Measurements from ENCODE around the gene LRRFIP1. TPM values are rescaled to one million over a fixed set of nuclear protein-coding genes. Genes with fewer than 3 reads are reported as not detected.

The LRRFIP1 gene
- total and polyA plus RNA-seq, 2 of the 13 experiments (the other 11 are each of a cell fraction or from before 2014, with no cell fraction given), result 15.9 to 40.5 TPM

DNA sequence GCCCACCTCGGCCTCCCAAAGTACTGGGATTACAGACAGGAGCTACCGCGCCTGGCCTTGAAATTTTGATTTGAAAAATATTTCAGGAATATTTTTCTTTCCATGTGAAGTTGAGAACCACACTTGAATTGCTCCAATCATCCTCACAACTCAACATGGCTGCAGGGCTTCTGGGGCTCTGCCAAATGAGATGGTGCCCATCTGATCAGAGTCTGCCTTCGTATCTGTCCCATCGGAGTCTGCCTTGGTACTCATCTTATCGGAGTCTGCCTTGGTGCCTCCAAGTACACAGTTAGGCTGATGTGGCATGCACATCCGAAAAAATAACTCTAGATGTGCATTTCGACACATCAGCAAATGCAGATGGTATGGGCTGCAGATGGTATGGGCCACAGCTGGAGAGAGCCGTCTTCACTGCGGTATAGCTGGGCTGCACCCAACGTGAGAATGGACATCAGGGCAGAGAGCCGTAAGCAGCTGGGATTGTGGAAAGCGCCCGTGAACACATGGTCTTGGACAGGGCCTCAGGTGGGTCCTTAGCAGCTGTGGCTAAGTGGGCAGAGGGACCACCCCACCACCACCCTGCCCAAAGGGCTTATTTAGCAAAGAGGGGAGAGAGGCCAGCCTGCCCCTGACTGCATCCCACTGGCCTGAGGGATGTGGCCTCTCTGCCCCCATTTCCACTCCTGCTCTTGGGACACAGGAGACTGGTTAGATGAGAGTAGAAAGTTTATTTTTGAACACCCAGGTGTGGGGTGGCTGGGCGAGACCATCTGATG lies 119.1 kb downstream of the LRRFIP1 start (continued):
- no peak for TF ChIP-seq GATAD1 (CRISPR knock-in tag; IDR thresholded peaks at IDR 0.05)

GRCh38 chr2:237747189-237747588 lies 119.8 kb downstream of the LRRFIP1 start:
- Histone ChIP-seq H3K79me2 (ENCODE audit: insufficient read depth, low read length) (peaks cover 2% of the 10 kb centered on the region), H3K9me3 (ENCODE audit: low read length) (no peaks in the 10 kb centered on the region), H3K9ac (ENCODE audit: insufficient read depth, low read depth, low read length) (no peak overlapping the region), H3K27me3 (ENCODE audit: control insufficient read depth in 1 of 2, insufficient read depth in 2 of 2, low read length in 2 of 2) (no peaks in the 10 kb centered on the region), H4K20me1 (ENCODE audit: insufficient read depth, low read length) (no peaks in the 10 kb centered on the region), H3K36me3 (replicated peaks in 1 of 2; ENCODE audit: control insufficient read depth in 1 of 2, insufficient read depth in 2 of 2, low read length in 2 of 2) (peaks cover 16 to 35% of the 10 kb centered on the region in 2 experiments), H3K27ac (ENCODE audit: extremely low read length, insufficient read depth, low read length) (no peak overlapping the region), H3K4me3 (replicated peaks in 1 of 3; ENCODE audit: insufficient read depth in 1 of 3, low read depth in 2 of 3, low read length in 3 of 3) (no peak overlapping the region), H3K4me1 (ENCODE audit: insufficient read depth, low read length) (peaks cover 33% of the 10 kb centered on the region), H2AFZ (ENCODE audit: low read length) (no peak overlapping the region), H3K4me2 (ENCODE audit: low read depth, low read length) (no peak overlapping the region)
- intact Hi-C loops (cut with micrococcal nuclease; ENCODE audit: unreplicated experiment) (no loop called here), in situ Hi-C loops (cut with HindIII; ENCODE audit: extremely low pct_ligation_motif_present, low pct_unique_long_range_greater_than_20kb) (no loop called here)
- FAIRE-seq (no peak), ATAC-seq (no peak), DNase-seq (ENCODE audit: low spot score) (no peak)
- ChIA-PET POLR2A (no interaction called here), CTCF (ENCODE audit: low intra/inter-chr PET ratio, low total read pairs) (no interaction called here)
- TF ChIP-seq TMF1 (CRISPR knock-in tag; IDR thresholded peaks at IDR 0.05; ENCODE audit: low read depth) (no peak), SPEN (CRISPR knock-in tag; IDR thresholded peaks at IDR 0.05; ENCODE audit: low read depth) (no peak), ZNF7 (CRISPR knock-in tag; IDR thresholded peaks at IDR 0.05) (no peak), SRSF1 (optimal IDR thresholded peaks at IDR 0.05; ENCODE audit: low read depth, low read length) (no peak)
- TF ChIP-seq, protein P1, sequence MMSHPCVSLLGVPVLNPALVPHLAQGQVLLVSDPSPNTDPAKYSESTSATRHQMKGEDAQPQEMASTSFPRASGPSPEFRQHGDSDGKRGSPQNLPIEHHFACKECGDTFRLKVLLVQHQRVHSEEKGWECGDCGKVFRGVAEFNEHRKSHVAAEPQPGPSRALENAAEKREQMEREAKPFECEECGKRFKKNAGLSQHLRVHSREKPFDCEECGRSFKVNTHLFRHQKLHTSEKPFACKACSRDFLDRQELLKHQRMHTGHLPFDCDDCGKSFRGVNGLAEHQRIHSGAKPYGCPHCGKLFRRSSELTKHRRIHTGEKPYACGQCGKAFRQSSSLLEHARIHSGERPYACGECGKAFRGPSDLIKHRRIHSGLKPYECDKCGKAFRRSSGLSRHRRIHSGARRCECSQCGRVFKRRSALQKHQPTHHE (CRISPR knock-in tag; IDR thresholded peaks at IDR 0.05; ENCODE audit: borderline replicate concordance), result no peak
- BruUV-seq (replicated peaks), result no TSS peak
- 95% methylated on average over 9 of the region's 9 CpGs for WGBS (ENCODE audit: low lambda C conversion rate)

Data from HepG2 (cell line).